Measurements from ENCODE around the gene OGFRL1. TPM values are rescaled to one million over a fixed set of nuclear protein-coding genes. Genes with fewer than 3 reads are reported as not detected.

OGFRL1 gene
- total RNA-seq, 1 donor = 21.6 TPM

GRCh38 chr6:71250099-71250602 is 38.5 kb upstream of the OGFRL1 start:
- H3K4me3 ChIP-seq (ENCODE audit: low read depth, low read length) = no peak overlapping the region
- DNase-seq (ENCODE audit: low read depth) = peak; percentile 93
- no peak for TF ChIP-seq CTCF (IDR thresholded peaks at IDR 0.05; ENCODE audit: insufficient read depth, low read length)

- no peak for DNase-seq (ENCODE audit: low read depth)
- H3K4me3 ChIP-seq (ENCODE audit: low read depth, low read length) = no peak overlapping the region
- TF ChIP-seq CTCF (IDR thresholded peaks at IDR 0.05; ENCODE audit: insufficient read depth, low read length) = no peak
Observed at GRCh38 chr6:71252410-71252809, 36.2 kb upstream of the OGFRL1 start.

GRCh38 chr6:71252960-71253359 is 35.7 kb upstream of the OGFRL1 start:
- TF ChIP-seq CTCF (IDR thresholded peaks at IDR 0.05; ENCODE audit: insufficient read depth, low read length) = no peak

GRCh38 chr6:71254323-71254722 is 34.3 kb upstream of the OGFRL1 start:
- DNase-seq (ENCODE audit: low read depth) = no peak
- no peak for TF ChIP-seq CTCF (IDR thresholded peaks at IDR 0.05; ENCODE audit: insufficient read depth, low read length)
- H3K4me3 ChIP-seq (ENCODE audit: low read depth, low read length) = no peak overlapping the region

More at GRCh38 chr6:71252960-71253359, 35.7 kb upstream of the OGFRL1 start:
- no peak for DNase-seq (ENCODE audit: low read depth)
- no peak overlapping the region for H3K4me3 ChIP-seq (ENCODE audit: low read depth, low read length)

GRCh38 chr6:71258078-71258866 is 30.3 kb upstream of the OGFRL1 start:
- H3K4me3 ChIP-seq (ENCODE audit: low read depth, low read length) = no peak overlapping the region
- TF ChIP-seq CTCF (IDR thresholded peaks at IDR 0.05; ENCODE audit: insufficient read depth, low read length) = no peak
- no peak for DNase-seq (ENCODE audit: low read depth)

- TF ChIP-seq CTCF (IDR thresholded peaks at IDR 0.05; ENCODE audit: insufficient read depth, low read length) = no peak
- no peak for DNase-seq (ENCODE audit: low read depth)
- H3K4me3 ChIP-seq (ENCODE audit: low read depth, low read length) = no peak overlapping the region
Observed at GRCh38 chr6:71259888-71260604, 28.6 kb upstream of the OGFRL1 start.
